ENCODE measurements around the gene PRR30. TPM values are rescaled to one million over a fixed set of nuclear protein-coding genes. Genes with fewer than 3 reads are reported as not detected.

The PRR30 gene
- total RNA-seq, 1 experiment from 2014 or later = not detected

DNA sequence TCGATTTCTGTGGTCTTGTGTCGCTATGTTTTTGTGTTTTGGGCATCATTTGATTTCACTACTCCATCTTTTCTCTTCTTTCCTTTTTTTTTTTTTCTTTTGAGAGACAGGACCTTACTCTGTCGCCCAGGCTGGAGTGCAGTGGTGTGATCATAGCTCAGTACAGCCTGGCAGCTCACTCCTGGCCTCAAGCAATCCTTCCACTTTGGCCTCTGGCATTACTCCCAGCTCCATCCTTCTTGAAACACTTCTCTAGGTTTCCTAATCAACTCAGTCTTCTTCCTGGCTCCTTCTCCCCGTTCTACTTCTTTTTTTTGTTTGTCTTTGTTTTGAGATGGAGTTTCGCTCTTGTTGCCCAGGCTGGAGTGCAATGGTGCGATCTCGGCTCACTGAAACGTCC, 36.1 kb upstream of the PRR30 start:
- ChIA-PET CTCF (interaction anchor here (1.2 to 1.4 kb wide), 3 partner anchors 16 to 42 kb away, joined by 3 to 4 read pairs (median 3); no protein-coding TSS in a partner anchor), POLR2A (interaction anchor here (0.6 to 1.0 kb wide), 2 partner anchors 36 to 40 kb away, joined by 3 to 4 read pairs; partner anchors contain the start of genes ATRAID and SLC5A6)
- no peaks in the 10 kb centered on the region for H3K9me3 Mint-ChIP-seq (ENCODE audit: unreplicated experiment)
- H3K36me3 ChIP-seq (ENCODE audit: control insufficient read depth, insufficient read depth, low read length) = no peaks in the 10 kb centered on the region
- H3K27ac Mint-ChIP-seq (ENCODE audit: unreplicated experiment) = no peak overlapping the region
- no TSS peak for BruUV-seq (replicated peaks)
- H3K4me1 ChIP-seq = no peaks in the 10 kb centered on the region; the same call in 1 of the 2 replicates
- H3K9me3 ChIP-seq = no peaks in the 10 kb centered on the region
- no peak overlapping the region for H3K4me3 Mint-ChIP-seq (ENCODE audit: unreplicated experiment)
- no peaks in the 10 kb centered on the region for H3K27me3 Mint-ChIP-seq (ENCODE audit: insufficient read depth, unreplicated experiment)
- intact Hi-C loops (cut with micrococcal nuclease; ENCODE audit: unreplicated experiment) = no loop called here
- no peaks in the 10 kb centered on the region for H3K27me3 ChIP-seq (replicated peaks; ENCODE audit: control insufficient read depth, insufficient read depth, low read length)
- DNase-seq = no peak
- H3K4me1 Mint-ChIP-seq (ENCODE audit: low read depth, unreplicated experiment) = no peaks in the 10 kb centered on the region
- no peaks in the 10 kb centered on the region for H3K36me3 Mint-ChIP-seq (ENCODE audit: insufficient read depth, unreplicated experiment)
- TF ChIP-seq, protein P1, sequence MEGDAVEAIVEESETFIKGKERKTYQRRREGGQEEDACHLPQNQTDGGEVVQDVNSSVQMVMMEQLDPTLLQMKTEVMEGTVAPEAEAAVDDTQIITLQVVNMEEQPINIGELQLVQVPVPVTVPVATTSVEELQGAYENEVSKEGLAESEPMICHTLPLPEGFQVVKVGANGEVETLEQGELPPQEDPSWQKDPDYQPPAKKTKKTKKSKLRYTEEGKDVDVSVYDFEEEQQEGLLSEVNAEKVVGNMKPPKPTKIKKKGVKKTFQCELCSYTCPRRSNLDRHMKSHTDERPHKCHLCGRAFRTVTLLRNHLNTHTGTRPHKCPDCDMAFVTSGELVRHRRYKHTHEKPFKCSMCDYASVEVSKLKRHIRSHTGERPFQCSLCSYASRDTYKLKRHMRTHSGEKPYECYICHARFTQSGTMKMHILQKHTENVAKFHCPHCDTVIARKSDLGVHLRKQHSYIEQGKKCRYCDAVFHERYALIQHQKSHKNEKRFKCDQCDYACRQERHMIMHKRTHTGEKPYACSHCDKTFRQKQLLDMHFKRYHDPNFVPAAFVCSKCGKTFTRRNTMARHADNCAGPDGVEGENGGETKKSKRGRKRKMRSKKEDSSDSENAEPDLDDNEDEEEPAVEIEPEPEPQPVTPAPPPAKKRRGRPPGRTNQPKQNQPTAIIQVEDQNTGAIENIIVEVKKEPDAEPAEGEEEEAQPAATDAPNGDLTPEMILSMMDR (IDR thresholded peaks at IDR 0.05; ENCODE audit: insufficient read depth in 1 of 2, low read depth in 1 of 2, low read length in 1 of 2, severe bottlenecking in 1 of 2, unreplicated experiment in 1 of 2) = no peak
- no peak overlapping the region for H3K4me3 ChIP-seq (ENCODE audit: low read depth, low read length)

- Mint-ChIP-seq H3K36me3 (ENCODE audit: insufficient read depth, unreplicated experiment) (no peaks in the 10 kb centered on the region), H3K4me3 (ENCODE audit: unreplicated experiment) (no peak overlapping the region), H3K27ac (ENCODE audit: unreplicated experiment) (no peak overlapping the region), H3K4me1 (ENCODE audit: low read depth, unreplicated experiment) (no peaks in the 10 kb centered on the region), H3K27me3 (ENCODE audit: insufficient read depth, unreplicated experiment) (no peaks in the 10 kb centered on the region), H3K9me3 (ENCODE audit: unreplicated experiment) (no peaks in the 10 kb centered on the region)
- Histone ChIP-seq H3K4me1 (no peaks in the 10 kb centered on the region), H3K4me3 (ENCODE audit: low read depth, low read length) (no peak overlapping the region), H3K36me3 (ENCODE audit: control insufficient read depth, insufficient read depth, low read length) (no peaks in the 10 kb centered on the region), H3K27me3 (replicated peaks; ENCODE audit: control insufficient read depth, insufficient read depth, low read length) (no peaks in the 10 kb centered on the region), H3K9me3 (no peaks in the 10 kb centered on the region)
- CTCF ChIA-PET = interaction anchor here (1.2 to 1.4 kb wide), 3 partner anchors 17 to 41 kb away, joined by 3 to 4 read pairs (median 3); no protein-coding TSS in a partner anchor
- intact Hi-C loops (cut with micrococcal nuclease; ENCODE audit: unreplicated experiment) = no loop called here
- TF ChIP-seq, protein P1 (IDR thresholded peaks at IDR 0.05; ENCODE audit: insufficient read depth in 1 of 2, low read depth in 1 of 2, low read length in 1 of 2, severe bottlenecking in 1 of 2, unreplicated experiment in 1 of 2) = no peak
- no peak for DNase-seq
- no TSS peak for BruUV-seq (replicated peaks)
- POLR2A ChIA-PET = interaction anchor here (0.5 to 0.6 kb wide), 2 partner anchors 38 to 39 kb away, joined by 4 read pairs; no protein-coding TSS in a partner anchor
These were observed 35.4 kb upstream of the PRR30 start for GRCh38 chr2:27174638-27175037.

DNA sequence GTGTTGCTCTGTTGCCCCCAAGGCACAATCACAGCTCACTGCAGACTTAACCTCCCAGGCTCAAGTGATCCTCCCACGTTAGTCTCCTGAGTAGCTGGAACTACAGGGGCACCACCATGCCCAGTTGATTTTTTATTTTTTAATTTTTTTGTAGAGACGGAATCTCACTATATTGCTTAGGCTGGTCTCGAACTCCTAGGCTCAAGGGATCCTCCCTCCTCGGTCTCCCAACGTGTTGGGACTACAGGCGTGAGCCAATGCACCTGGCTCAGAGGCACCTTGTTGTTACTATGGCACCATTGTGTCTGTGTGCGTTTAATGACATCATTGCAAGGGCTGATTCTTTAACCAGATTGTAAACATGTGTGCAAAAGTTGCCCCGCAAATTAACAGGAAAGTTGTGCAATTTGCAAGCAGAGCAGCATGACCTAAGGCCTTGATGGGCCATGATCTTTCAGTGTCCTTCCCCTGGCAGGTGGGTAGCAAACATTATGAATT, 32.2 kb upstream of the PRR30 start:
- Mint-ChIP-seq H3K27ac (ENCODE audit: unreplicated experiment) (no peak overlapping the region), H3K4me3 (ENCODE audit: unreplicated experiment) (no peak overlapping the region), H3K36me3 (ENCODE audit: insufficient read depth, unreplicated experiment) (no peaks in the 10 kb centered on the region), H3K4me1 (ENCODE audit: low read depth, unreplicated experiment) (no peaks in the 10 kb centered on the region), H3K9me3 (ENCODE audit: unreplicated experiment) (no peaks in the 10 kb centered on the region), H3K27me3 (ENCODE audit: insufficient read depth, unreplicated experiment) (no peaks in the 10 kb centered on the region)
- Histone ChIP-seq H3K36me3 (ENCODE audit: control insufficient read depth, insufficient read depth, low read length) (no peaks in the 10 kb centered on the region), H3K27me3 (replicated peaks; ENCODE audit: control insufficient read depth, insufficient read depth, low read length) (no peaks in the 10 kb centered on the region), H3K4me1 (no peaks in the 10 kb centered on the region), H3K9me3 (no peaks in the 10 kb centered on the region), H3K4me3 (ENCODE audit: low read depth, low read length) (no peak overlapping the region)
- POLR2A ChIA-PET = no interaction called here
- TF ChIP-seq, protein P1 (IDR thresholded peaks at IDR 0.05; ENCODE audit: insufficient read depth in 1 of 2, low read depth in 1 of 2, low read length in 1 of 2, severe bottlenecking in 1 of 2, unreplicated experiment in 1 of 2) = no peak
- CTCF ChIA-PET = interaction anchor here (0.7 to 1.0 kb wide), 2 partner anchors 20 to 77 kb away, joined by 3 to 4 read pairs; no protein-coding TSS in a partner anchor
- DNase-seq = no peak
- intact Hi-C loops (cut with micrococcal nuclease; ENCODE audit: unreplicated experiment) = no loop called here
- BruUV-seq (replicated peaks) = no TSS peak
